Urothelium cell line (cell line): ENCODE results near the gene MSRB1.

Experiments used
- DNase-seq: peaks from one replicate; pipeline ENCODE4 v3.0.0; 2011; ENCODE audit warnings: low spot score, mixed read lengths
- FAIRE-seq: peaks from 2 replicates; lab custom pipeline; 2011; peaks lifted over from hg19 to GRCh38; lab: Jason Lieb, UNC

Gene MSRB1

DNA sequence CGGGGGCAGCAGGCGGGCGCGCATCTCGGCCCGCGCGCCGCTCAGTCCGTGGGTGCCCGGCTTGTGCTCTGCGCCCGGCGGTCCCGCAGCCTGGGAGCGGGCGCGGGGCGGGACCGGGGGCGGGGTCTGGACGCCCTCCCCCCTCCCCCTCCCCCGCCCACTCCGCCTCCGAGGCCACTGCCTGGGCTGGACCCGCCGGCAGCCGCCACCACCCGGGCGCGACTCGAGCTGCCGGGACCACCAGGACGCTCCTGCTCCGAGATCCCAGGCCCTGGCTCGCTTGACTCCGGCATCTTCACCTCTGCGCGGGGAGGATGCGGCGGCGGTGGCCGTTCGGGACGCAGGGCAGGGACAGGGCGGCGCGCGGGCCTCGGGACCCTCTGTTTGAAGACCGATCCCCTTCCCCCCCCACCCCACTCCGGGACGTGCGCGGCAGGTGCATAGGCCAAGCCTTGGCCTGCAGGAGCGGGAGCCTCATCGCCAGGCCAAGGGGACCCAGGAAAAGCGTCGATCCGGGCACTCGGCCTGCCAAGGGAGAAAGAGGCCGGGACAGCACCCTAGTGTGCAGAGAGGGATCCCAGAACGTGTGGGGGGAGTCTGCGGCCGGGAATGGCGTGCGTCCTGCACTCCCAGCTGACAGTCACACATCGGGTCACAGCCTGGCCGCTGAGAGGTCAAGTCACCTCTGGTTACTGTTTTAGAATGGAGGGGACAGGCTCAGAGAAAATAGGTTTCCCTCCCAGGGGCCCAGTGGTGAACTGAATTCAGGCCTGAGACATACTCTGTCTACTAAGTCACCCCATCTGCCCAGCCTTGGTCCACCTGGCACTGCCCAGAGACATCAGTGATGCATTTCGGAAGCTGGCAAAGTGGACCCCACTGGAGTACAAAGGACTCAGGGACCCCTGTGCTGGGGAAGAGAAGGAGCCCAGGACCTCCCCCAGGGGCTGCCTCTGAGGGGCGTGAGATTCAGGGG is 24.4 kb downstream of the MSRB1 start, which contains the start of gene HS3ST6:
Gene HS3ST6, minus strand, starts transcription at position 65 of the 976 bp plus-strand sequence. CDS start 92 bp downstream, outside the sequence.
- FAIRE-seq (no peak), DNase-seq (peak; percentile 52)

- DNase-seq (no peak), FAIRE-seq (no peak)
Observed at GRCh38 chr16:1917665-1918350, 25.2 kb downstream of the MSRB1 start.

DNA sequence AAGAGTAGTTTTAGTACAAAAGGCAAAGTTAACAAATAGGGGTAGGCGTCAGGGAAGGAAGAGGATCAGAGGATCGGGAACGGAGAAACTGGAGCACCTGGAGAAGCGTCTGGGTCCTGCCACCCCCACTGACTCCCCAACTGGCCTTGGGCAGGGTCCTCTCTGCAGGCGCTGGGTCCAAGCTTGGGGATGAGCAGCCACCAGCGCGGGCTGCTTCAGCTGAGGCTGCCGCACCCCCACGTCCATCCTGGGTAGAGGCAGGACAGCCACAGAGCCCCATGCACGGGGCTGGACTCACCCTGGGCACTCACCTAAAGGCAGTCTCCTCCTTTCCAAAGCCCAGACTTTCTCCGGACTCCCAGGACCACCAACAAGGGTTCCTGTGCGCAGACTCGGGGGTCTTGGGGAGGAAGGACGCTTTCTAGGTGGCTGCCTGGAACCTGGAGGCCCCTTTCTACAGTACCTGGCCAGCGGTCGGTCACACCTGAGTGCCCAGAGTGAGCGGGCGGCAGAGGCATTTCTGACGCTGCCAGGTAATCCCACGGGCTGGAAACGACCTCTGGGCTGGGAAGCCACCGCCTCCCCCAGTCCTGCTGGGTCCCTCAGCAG is 25.8 kb downstream of the MSRB1 start:
- no peak for FAIRE-seq
- no peak for DNase-seq

DNA sequence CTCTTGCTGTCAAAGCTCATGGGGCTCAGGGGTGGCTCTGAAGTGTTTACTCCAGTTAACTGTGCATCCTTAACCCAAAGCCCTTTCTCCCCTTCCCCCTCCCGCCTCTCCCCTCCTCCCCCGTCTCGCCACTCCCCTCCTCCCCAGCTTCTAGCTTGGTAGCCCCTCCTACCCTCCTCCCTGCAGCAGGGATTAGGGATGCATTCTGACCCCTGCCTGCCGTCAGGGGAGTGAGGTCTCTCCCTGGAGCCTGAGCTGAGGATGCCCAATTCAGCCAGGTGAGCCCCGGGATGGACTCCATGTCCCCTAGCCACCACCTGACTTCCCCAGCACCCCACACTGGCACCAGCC is 26.4 kb downstream of the MSRB1 start:
- DNase-seq = no peak

DNA sequence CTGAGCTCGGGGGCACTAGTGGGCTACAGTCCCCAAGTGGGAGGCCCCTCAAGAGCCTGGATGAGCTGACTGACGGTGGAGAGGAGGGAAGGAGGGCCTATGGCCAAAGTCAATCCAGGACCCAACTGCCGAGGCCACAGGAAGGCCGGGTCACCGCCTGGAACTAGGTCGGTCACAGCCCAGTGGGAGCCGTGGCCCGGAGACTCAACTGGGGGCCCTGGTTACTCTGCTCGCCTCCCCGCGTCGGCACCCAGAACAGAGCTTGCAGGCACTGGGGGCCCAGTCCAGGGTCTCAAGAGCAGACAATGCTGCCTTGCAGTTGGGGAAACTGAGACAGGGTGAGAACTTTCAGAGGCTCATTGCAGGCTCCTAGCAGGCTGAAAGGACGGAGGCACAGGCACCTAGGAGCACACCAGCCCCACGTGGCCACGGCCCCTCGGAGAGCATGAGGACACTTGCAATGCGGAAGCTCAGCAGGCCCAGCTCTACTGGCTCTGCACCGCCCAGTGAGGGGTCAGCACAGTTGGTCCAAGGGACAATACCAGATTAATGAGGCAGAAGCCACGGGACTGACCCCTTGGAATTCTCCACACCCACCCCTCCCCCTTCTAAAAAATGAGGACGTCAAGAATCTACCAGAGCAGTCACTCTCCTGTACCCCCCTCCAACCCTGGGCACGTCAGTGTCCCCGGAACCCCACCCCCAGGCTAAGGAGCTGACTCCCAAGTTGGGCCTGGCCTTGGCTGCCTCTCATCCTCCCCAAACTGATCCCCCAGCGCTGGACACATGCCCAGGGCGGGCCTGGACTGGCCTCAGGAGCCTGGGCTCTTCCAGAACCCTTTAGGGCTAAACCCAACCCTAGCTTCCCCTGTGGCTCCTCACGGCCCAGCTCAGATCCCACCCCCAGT is 27.0 kb downstream of the MSRB1 start:
- DNase-seq = no peak
- FAIRE-seq = no peak

More for the DNA sequence above, 26.4 kb downstream of the MSRB1 start:
- no peak for FAIRE-seq

DNA sequence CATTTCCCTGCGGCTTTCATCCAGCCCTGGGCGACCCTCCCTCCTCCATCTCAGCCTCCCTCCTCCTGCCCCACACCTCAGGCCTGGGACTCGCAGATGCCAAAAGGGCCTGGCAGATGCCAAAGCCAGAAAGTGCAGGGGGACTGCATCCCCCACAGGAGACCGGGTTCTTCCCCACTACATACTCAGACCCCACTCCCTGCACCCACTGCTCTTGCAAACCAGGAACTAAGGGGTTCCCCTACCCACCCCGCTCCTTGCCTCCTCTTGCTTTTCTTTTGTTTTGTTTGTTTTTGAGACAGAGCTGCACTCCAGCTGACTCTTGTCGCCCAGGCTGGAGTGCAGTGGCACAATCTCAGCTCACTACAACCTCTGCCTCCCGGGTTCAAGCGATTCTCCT is 28.0 kb downstream of the MSRB1 start:
- no peak for FAIRE-seq
- DNase-seq = no peak

- FAIRE-seq (no peak), DNase-seq (no peak)
Observed at GRCh38 chr16:1914084-1914608, 28.9 kb downstream of the MSRB1 start.

- FAIRE-seq = no peak
- no peak for DNase-seq
Observed at GRCh38 chr16:1913327-1914083, 29.5 kb downstream of the MSRB1 start.

- no peak for FAIRE-seq
- no peak for DNase-seq
Observed at GRCh38 chr16:1912215-1912543, 30.8 kb downstream of the MSRB1 start.

- FAIRE-seq (no peak), DNase-seq (no peak)
Observed at GRCh38 chr16:1911467-1912214, 31.4 kb downstream of the MSRB1 start.

DNA sequence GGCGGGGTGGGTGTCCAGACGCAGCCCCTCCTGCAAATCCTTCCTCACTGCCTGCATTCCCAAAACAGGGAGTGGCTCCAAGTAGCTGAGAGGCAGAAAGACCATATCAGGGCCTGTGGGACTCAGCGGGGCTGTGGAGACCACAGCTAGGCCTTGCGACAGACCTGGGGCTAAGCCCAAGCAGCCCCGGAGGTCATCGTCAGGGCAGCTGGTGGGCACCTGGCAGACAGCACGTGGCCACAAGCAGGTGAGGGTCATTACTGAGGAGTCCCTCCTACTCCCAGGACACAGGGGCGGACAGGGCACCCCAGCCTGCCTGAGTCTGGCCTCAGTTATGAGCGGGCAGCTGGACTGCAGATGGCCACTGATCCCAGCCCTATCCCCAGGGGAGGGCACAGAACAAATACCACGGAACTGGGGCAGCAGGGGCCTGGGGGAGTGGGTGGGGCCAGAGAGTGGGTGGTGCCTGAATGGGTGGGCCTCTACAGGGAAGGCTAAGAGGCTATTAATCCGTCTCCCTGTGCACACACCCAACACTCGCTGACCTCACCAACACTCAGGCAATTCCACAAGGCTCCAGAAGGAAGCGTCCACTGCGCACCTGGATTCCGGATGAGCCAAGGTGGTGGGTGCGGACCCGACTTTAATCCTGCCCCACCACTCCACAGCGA is 33.3 kb downstream of the MSRB1 start:
- no peak for DNase-seq
- FAIRE-seq = no peak

DNA sequence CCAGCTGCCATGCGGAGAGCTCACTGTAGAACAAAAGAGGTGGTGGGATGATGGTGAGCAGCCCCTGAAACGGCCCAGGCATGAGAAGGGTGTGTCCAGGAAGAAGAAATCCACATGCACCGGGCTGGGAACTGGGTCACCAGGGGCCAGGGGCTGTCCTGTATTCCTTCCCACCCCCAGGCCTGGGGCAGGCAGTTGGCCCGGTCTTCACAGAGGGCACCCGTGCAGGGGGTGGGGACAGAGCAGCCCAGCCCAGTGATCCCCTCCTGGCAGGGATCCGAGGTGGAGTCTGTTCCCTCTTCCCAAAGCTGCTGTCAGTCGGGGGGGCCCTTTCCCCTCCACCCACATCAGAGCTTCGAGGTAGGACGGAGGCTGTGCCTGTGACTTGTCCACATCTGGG is 34.0 kb downstream of the MSRB1 start:
- DNase-seq (no peak), FAIRE-seq (no peak)

GRCh38 chr16:1908184-1908583 is 34.8 kb downstream of the MSRB1 start:
- no peak for DNase-seq
- no peak for FAIRE-seq

GRCh38 chr16:1907226-1907860 is 35.7 kb downstream of the MSRB1 start:
- no peak for FAIRE-seq
- no peak for DNase-seq

DNA sequence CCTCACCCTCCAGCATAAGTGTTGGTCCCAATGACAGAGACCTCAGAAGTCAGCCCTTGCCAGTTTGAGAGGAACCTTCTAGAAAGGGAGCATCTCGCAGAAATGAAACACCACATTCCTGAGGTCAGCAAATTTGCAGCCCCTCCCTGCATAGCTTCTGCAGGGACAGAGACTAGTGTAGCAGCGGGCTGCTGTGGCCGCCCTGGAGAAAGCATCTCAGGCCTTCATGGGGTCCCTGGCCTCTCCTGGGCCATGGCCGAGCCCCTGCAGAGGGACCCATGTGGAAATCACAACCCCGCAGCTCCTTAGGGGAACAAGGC is 36.2 kb downstream of the MSRB1 start:
- DNase-seq (no peak), FAIRE-seq (no peak)

DNA sequence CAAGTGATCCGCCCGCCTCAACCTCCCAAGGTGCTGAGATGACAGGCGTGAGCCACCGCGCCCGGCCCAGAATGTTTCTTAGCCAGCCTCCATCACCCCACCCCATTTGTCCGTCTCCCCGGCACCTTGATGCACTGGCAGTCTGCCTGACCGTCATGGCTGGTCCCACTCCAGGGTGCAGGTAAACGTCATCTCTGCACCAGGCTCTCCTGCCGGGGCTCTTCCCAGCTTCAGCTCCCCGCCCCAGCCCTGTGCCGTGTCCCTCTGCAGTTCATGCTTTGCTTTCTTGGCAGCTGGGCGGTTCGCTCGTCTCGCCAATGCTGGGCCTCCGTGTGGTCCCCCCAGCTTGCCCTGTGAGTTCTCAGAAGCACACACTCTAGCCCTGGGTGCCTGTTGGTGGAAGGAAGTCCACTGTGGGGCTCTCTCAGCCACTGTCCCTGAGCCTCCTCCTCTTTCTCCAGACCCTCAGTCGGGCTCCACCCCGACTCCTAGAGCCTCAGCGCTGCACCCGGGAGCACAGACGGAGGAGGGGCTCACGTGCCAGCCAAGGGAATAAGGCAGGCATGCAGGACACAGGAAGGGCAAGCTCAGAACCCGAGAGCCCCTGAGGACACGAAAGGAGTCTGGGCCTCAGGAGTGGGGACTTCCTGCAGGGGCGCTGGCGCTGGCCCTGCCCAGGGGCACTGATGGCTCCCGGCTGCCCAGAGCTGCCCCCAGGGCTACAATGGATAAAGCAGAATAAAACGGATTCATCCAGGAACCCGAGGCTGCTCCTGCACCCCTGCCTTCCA is 36.7 kb downstream of the MSRB1 start:
- DNase-seq = no peak
- FAIRE-seq = peak; percentile 17
